SK-N-SH treated with all-trans-retinoic acid at 6 μM for 48 hours (cell line): ENCODE measurements around the gene COL21A1.

ENCODE experiments used
- ATAC-seq: fragments of 200-7000 bp; cut with Tn5 transposase; 3 replicates; pipeline ENCODE4 v1.9.1; 2020; ENCODE audit warnings: mild to moderate bottlenecking, moderate library complexity
- ARNTL ChIP-seq: fragments of 450-650 bp; formaldehyde crosslinking; IDR thresholded peaks from 2 replicates; pipeline ENCODE4 v1.5.0; 2020; ENCODE audit warnings: low read depth, mild to moderate bottlenecking, moderate library complexity, borderline replicate concordance
- BACH2 ChIP-seq: fragments of 250-450 bp; sonication (Bioruptor Pico); IDR thresholded peaks from 2 replicates; pipeline ENCODE4 v1.9.0; 2021; ENCODE audit warnings: mild to moderate bottlenecking, borderline replicate concordance
- ESRRG ChIP-seq: fragments of 250-450 bp; sonication (Bioruptor Pico); IDR thresholded peaks from 2 replicates; pipeline ENCODE4 v1.6.1; 2021; ENCODE audit warnings: mild to moderate bottlenecking
- OSR1 ChIP-seq: fragments of 250-450 bp; sonication (Bioruptor Pico); IDR thresholded peaks from 2 replicates; pipeline ENCODE4 v1.8.0; 2022; ENCODE audit warnings: moderate library complexity, mild to moderate bottlenecking, inconsistent platforms
- PPARA ChIP-seq: fragments of 250-450 bp; sonication (Bioruptor Pico); IDR thresholded peaks from 2 replicates; pipeline ENCODE4 v1.5.0; 2020; ENCODE audit warnings: mild to moderate bottlenecking, borderline replicate concordance
- RARB ChIP-seq: fragments of 250-450 bp; sonication (Bioruptor Pico); IDR thresholded peaks from 2 replicates; pipeline ENCODE4 v1.8.0; 2021; ENCODE audit warnings: mild to moderate bottlenecking, moderate library complexity
- ZC3H10 ChIP-seq: fragments of 250-450 bp; sonication (Bioruptor Pico); IDR thresholded peaks from 2 replicates; pipeline ENCODE4 v1.5.1; 2021; ENCODE audit warnings: mild to moderate bottlenecking, moderate library complexity
- ZFP30 ChIP-seq: fragments of 450-650 bp; formaldehyde crosslinking; IDR thresholded peaks from 2 replicates; pipeline ENCODE4 v1.5.0; 2022; ENCODE audit warnings: mild to moderate bottlenecking, moderate library complexity
- ZNF565 ChIP-seq: fragments of 450-650 bp; formaldehyde crosslinking; conservative IDR thresholded peaks from 2 replicates; pipeline ENCODE4 v1.5.0; 2020; ENCODE audit warnings: low read depth, mild to moderate bottlenecking, moderate library complexity
- ZNF70 ChIP-seq: fragments of 450-650 bp; formaldehyde crosslinking; IDR thresholded peaks from 2 replicates; pipeline ENCODE4 v1.5.0; 2020; ENCODE audit warnings: mild to moderate bottlenecking, moderate library complexity
- ZNF8 ChIP-seq: fragments of 450-650 bp; formaldehyde crosslinking; IDR thresholded peaks from 2 replicates; pipeline ENCODE4 v1.5.0; 2020; ENCODE audit warnings: mild to moderate bottlenecking, moderate library complexity
- TF ChIP-seq, protein P1 (sequence below): fragments of 250-450 bp; sonication (Bioruptor Pico); IDR thresholded peaks from 2 replicates; pipeline ENCODE4 v1.8.0; 2021; ENCODE audit warnings: low read depth, mild to moderate bottlenecking, moderate library complexity, borderline replicate concordance
- TF ChIP-seq, protein P2 (sequence below): fragments of 250-450 bp; sonication (Bioruptor Pico); IDR thresholded peaks from 2 replicates; pipeline ENCODE4 v1.5.1; 2021; ENCODE audit warnings: mild to moderate bottlenecking, moderate library complexity
- TF ChIP-seq, protein P3 (sequence below): fragments of 250-450 bp; sonication (Bioruptor Pico); IDR thresholded peaks from 2 replicates; pipeline ENCODE4 v1.5.1; 2020; ENCODE audit warnings: low read depth, mild to moderate bottlenecking, moderate library complexity

The COL21A1 gene

DNA sequence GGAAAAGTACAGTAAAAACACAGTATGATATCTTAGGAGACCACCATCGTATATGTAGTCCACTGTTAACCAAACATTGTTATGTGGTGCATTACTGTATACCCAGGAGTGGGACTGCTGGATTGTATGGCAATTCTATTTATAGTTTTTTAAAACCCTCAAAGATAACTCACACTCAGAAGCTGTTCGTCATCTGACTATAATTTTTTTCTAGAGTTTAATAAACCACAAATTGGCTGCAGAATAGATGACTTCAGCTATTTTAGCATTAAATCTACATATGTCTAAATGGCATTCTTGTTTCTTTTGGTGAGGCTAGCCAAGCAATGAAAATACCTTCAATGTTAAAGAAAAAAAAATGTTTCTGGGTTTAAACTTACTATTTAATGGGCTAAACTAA, 237.7 kb downstream of the COL21A1 start:
- no peak for ATAC-seq
- TF ChIP-seq ARNTL (CRISPR knock-in tag) (no peak), ZFP30 (CRISPR knock-in tag) (no peak), ESRRG (CRISPR knock-in tag) (no peak), OSR1 (CRISPR knock-in tag) (no peak), PPARA (CRISPR knock-in tag) (no peak), ZNF8 (no peak), ZC3H10 (CRISPR knock-in tag) (no peak), ZNF565 (CRISPR knock-in tag) (no peak), RARB (no peak), ZNF70 (no peak), BACH2 (CRISPR knock-in tag) (no peak)
- TF ChIP-seq, protein P1, sequence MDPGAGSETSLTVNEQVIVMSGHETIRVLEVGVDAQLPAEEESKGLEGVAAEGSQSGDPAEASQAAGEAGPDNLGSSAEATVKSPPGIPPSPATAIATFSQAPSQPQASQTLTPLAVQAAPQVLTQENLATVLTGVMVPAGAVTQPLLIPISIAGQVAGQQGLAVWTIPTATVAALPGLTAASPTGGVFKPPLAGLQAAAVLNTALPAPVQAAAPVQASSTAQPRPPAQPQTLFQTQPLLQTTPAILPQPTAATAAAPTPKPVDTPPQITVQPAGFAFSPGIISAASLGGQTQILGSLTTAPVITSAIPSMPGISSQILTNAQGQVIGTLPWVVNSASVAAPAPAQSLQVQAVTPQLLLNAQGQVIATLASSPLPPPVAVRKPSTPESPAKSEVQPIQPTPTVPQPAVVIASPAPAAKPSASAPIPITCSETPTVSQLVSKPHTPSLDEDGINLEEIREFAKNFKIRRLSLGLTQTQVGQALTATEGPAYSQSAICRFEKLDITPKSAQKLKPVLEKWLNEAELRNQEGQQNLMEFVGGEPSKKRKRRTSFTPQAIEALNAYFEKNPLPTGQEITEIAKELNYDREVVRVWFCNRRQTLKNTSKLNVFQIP, result no peak
- TF ChIP-seq, protein P2, sequence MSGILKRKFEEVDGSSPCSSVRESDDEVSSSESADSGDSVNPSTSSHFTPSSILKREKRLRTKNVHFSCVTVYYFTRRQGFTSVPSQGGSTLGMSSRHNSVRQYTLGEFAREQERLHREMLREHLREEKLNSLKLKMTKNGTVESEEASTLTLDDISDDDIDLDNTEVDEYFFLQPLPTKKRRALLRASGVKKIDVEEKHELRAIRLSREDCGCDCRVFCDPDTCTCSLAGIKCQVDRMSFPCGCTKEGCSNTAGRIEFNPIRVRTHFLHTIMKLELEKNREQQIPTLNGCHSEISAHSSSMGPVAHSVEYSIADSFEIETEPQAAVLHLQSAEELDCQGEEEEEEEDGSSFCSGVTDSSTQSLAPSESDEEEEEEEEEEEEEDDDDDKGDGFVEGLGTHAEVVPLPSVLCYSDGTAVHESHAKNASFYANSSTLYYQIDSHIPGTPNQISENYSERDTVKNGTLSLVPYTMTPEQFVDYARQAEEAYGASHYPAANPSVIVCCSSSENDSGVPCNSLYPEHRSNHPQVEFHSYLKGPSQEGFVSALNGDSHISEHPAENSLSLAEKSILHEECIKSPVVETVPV (CRISPR knock-in tag), result no peak
- TF ChIP-seq, protein P3, sequence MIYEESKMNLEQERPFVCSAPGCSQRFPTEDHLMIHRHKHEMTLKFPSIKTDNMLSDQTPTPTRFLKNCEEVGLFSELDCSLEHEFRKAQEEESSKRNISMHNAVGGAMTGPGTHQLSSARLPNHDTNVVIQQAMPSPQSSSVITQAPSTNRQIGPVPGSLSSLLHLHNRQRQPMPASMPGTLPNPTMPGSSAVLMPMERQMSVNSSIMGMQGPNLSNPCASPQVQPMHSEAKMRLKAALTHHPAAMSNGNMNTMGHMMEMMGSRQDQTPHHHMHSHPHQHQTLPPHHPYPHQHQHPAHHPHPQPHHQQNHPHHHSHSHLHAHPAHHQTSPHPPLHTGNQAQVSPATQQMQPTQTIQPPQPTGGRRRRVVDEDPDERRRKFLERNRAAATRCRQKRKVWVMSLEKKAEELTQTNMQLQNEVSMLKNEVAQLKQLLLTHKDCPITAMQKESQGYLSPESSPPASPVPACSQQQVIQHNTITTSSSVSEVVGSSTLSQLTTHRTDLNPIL (CRISPR knock-in tag), result no peak
